ENCODE data around the gene SLC25A38. TPM values are rescaled to one million over a fixed set of nuclear protein-coding genes. Genes with fewer than 3 reads are reported as not detected.

SLC25A38 gene
- total and polyA plus RNA-seq, 4 donors = 24.8 to 31.0 (median 27.4) TPM

DNA sequence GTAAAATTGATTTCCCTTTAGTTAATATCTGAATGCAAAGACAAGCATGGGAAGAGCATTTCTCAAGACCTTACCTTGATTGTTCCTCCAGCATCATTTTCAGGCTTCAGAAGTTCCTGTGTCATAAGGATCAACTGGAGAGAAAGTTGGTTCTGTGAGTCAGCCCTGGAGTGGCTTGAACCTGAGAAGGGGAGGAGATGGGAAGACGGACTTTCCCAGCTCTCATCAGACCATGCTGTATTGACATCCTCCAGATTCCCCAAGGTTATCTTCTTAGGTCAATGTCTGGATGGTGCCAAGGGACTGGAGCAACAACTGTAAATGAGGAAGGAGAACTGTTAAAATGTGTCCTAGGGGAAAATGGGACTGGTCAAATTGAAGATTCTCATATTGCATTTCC is 44.3 kb downstream of the SLC25A38 start:
- Histone ChIP-seq H3K27me3 (ENCODE audit: control insufficient read depth in 3 of 3, insufficient read depth in 3 of 3, low read length in 2 of 3) (no peaks in the 10 kb centered on the region), H3K9ac (ENCODE audit: insufficient read depth in 1 of 2, low read length in 2 of 2) (no peak overlapping the region), H3K4me3 (no peak overlapping the region), H3K9me3 (ENCODE audit: control insufficient read depth in 4 of 4, insufficient read depth in 3 of 4, low read length in 3 of 4) (no peaks in the 10 kb centered on the region), H3K27ac (ENCODE audit: low read depth in 1 of 2, low read length in 1 of 2) (no peak overlapping the region), H3K4me1 (ENCODE audit: control insufficient read depth in 5 of 5, insufficient read depth in 5 of 5, low read length in 5 of 5) (no peaks in the 10 kb centered on the region), H3K36me3 (ENCODE audit: control insufficient read depth in 4 of 4, insufficient read depth in 4 of 4, low read length in 4 of 4) (no peaks in the 10 kb centered on the region)
- TF ChIP-seq, protein P1, sequence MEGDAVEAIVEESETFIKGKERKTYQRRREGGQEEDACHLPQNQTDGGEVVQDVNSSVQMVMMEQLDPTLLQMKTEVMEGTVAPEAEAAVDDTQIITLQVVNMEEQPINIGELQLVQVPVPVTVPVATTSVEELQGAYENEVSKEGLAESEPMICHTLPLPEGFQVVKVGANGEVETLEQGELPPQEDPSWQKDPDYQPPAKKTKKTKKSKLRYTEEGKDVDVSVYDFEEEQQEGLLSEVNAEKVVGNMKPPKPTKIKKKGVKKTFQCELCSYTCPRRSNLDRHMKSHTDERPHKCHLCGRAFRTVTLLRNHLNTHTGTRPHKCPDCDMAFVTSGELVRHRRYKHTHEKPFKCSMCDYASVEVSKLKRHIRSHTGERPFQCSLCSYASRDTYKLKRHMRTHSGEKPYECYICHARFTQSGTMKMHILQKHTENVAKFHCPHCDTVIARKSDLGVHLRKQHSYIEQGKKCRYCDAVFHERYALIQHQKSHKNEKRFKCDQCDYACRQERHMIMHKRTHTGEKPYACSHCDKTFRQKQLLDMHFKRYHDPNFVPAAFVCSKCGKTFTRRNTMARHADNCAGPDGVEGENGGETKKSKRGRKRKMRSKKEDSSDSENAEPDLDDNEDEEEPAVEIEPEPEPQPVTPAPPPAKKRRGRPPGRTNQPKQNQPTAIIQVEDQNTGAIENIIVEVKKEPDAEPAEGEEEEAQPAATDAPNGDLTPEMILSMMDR (IDR thresholded peaks at IDR 0.05; ENCODE audit: control extremely low read depth, extremely low read depth) = no peak
- ATAC-seq (ENCODE audit: insufficient read depth, low FRiP score) = no peak
- 85 to 90% methylated on average over 1 of the region's 1 CpG for WGBS, 2 donors
- no peak for DNase-seq

DNA sequence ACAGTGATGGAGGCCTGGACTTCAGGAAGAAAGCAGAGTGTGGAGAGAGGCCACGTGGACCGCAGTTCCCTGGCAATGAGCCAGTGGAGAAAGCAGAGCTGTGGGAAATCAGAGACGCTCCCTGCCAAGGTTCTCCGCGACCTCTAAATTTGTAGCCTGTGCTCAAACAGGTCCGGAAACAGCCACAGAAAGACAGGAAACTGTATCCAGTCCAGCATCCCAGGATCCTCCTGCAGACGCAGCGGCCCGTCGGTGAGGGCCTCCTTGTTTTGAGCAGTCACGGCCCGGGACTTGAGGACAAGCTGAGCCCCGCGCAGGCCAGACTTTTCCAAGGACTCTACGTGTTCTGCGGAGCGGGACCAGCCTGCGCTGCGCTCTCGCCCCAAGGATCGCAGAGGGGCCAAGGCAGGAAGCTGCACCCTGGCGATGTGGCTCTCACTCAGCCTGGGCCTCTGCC is 45.6 kb downstream of the SLC25A38 start:
- H3K9ac ChIP-seq (ENCODE audit: insufficient read depth in 1 of 2, low read length in 2 of 2) = no peak overlapping the region
- H3K4me1 ChIP-seq (ENCODE audit: control insufficient read depth in 5 of 5, insufficient read depth in 5 of 5, low read length in 5 of 5) = peaks cover 0 to 2% (median 0%) of the 10 kb centered on the region in 5 donors
- TF ChIP-seq, protein P1 (IDR thresholded peaks at IDR 0.05; ENCODE audit: control extremely low read depth, extremely low read depth) = no peak
- ATAC-seq (ENCODE audit: insufficient read depth, low FRiP score) (no peak), DNase-seq (peak; percentile 37 to 59 (median 44))
- H3K36me3 ChIP-seq (ENCODE audit: control insufficient read depth in 4 of 4, insufficient read depth in 4 of 4, low read length in 4 of 4) = no peaks in the 10 kb centered on the region
- H3K27ac ChIP-seq (ENCODE audit: low read depth in 1 of 2, low read length in 1 of 2) = peak overlapping the region; percentile 9 to 13
- H3K9me3 ChIP-seq (ENCODE audit: control insufficient read depth in 4 of 4, insufficient read depth in 3 of 4, low read length in 3 of 4) = no peaks in the 10 kb centered on the region
- H3K27me3 ChIP-seq (ENCODE audit: control insufficient read depth in 3 of 3, insufficient read depth in 3 of 3, low read length in 2 of 3) = no peaks in the 10 kb centered on the region
- H3K4me3 ChIP-seq = no peak overlapping the region
- WGBS, 2 donors = 44 to 51% methylated on average over 22 of the region's 22 CpGs

DNA sequence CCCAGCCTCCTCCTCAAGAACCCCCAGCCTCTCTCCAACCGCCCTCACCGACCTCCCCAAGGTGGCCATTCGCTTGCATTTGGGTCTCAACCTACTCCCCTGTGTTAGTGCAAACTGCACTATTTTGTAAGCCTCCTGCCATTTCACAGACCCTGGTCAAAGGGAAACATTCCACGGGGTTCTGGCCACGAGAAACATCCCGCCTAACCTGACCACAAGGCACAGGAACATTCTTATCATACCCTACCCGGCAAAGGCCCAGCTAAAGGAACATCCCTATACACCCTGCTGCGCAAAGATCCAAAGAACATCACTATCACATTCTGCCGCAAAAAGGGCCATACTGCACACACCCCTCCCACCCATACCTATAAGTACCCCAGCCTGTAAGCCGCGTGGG is 46.3 kb downstream of the SLC25A38 start:
- no peak for DNase-seq
- TF ChIP-seq, protein P1 (IDR thresholded peaks at IDR 0.05; ENCODE audit: control extremely low read depth, extremely low read depth) = no peak
- H3K36me3 ChIP-seq (ENCODE audit: control insufficient read depth in 4 of 4, insufficient read depth in 4 of 4, low read length in 4 of 4) = no peaks in the 10 kb centered on the region

DNA sequence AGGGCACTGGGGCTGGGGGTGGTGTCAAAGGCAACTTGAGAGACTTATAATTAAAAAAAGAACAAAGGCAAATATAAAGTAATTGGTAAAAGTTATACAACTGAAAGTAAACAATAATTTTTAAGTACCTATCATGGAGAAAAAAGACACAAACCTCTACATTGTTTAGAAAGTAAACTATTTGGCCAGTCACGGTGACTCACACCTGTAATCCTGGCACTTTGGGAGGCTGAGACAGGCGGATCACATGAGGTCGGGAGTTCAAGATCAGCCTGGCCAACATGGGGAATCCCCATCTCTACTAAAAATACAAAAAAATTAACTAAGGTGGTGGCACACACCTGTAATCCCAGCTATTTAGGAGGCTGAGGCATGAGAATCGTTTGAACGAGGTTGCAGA is 49.2 kb downstream of the SLC25A38 start:
- H3K4me1 ChIP-seq (ENCODE audit: control insufficient read depth in 5 of 5, insufficient read depth in 5 of 5, low read length in 5 of 5) = peaks cover 0 to 2% (median 0%) of the 10 kb centered on the region in 5 donors
- no peak overlapping the region for H3K27ac ChIP-seq (ENCODE audit: low read depth in 1 of 2, low read length in 1 of 2)
- no peak for DNase-seq
- H3K36me3 ChIP-seq (ENCODE audit: control insufficient read depth in 4 of 4, insufficient read depth in 4 of 4, low read length in 4 of 4) = no peaks in the 10 kb centered on the region
- no peaks in the 10 kb centered on the region for H3K27me3 ChIP-seq (ENCODE audit: control insufficient read depth in 3 of 3, insufficient read depth in 3 of 3, low read length in 2 of 3)
- TF ChIP-seq, protein P1 (IDR thresholded peaks at IDR 0.05; ENCODE audit: control extremely low read depth, extremely low read depth) = no peak
- WGBS, 2 donors = 79 to 90% methylated on average over 5 of the region's 5 CpGs
- no peaks in the 10 kb centered on the region for H3K9me3 ChIP-seq (ENCODE audit: control insufficient read depth in 4 of 4, insufficient read depth in 3 of 4, low read length in 3 of 4)
- ATAC-seq (ENCODE audit: insufficient read depth, low FRiP score) = no peak
- no peak overlapping the region for H3K9ac ChIP-seq (ENCODE audit: insufficient read depth in 1 of 2, low read length in 2 of 2)
- no peak overlapping the region for H3K4me3 ChIP-seq

More for the DNA sequence above, 46.3 kb downstream of the SLC25A38 start:
- Histone ChIP-seq H3K27ac (ENCODE audit: low read depth in 1 of 2, low read length in 1 of 2) (peak overlapping the region in 1 of 2 donors; percentile 13), H3K4me3 (no peak overlapping the region), H3K4me1 (ENCODE audit: control insufficient read depth in 5 of 5, insufficient read depth in 5 of 5, low read length in 5 of 5) (peaks cover 0 to 2% (median 0%) of the 10 kb centered on the region in 5 donors), H3K9ac (ENCODE audit: insufficient read depth in 1 of 2, low read length in 2 of 2) (no peak overlapping the region), H3K9me3 (ENCODE audit: control insufficient read depth in 4 of 4, insufficient read depth in 3 of 4, low read length in 3 of 4) (no peaks in the 10 kb centered on the region), H3K27me3 (ENCODE audit: control insufficient read depth in 3 of 3, insufficient read depth in 3 of 3, low read length in 2 of 3) (no peaks in the 10 kb centered on the region)
- WGBS, 2 donors = 88 to 94% methylated on average over 11 of the region's 11 CpGs
- no peak for ATAC-seq (ENCODE audit: insufficient read depth, low FRiP score)

Measured in lung (tissue), 12 donors.